ENCODE data around the gene OVCA2. TPM values are rescaled to one million over a fixed set of nuclear protein-coding genes. Genes with fewer than 3 reads are reported as not detected.

Gene OVCA2
- total and polyA plus RNA-seq, 12 donors: 37.2 to 155 (median 64.0) TPM

- H3K4me1 ChIP-seq (replicated peaks in 1 of 2): peaks cover 39 to 55% of the 10 kb centered on the region in 2 donors
- intact Hi-C loops (cut with DNase I): no loop called here
- DNase-seq: no peak
Measured at GRCh38 chr17:1995321-1995892, 46.4 kb upstream of the OVCA2 start.

DNA sequence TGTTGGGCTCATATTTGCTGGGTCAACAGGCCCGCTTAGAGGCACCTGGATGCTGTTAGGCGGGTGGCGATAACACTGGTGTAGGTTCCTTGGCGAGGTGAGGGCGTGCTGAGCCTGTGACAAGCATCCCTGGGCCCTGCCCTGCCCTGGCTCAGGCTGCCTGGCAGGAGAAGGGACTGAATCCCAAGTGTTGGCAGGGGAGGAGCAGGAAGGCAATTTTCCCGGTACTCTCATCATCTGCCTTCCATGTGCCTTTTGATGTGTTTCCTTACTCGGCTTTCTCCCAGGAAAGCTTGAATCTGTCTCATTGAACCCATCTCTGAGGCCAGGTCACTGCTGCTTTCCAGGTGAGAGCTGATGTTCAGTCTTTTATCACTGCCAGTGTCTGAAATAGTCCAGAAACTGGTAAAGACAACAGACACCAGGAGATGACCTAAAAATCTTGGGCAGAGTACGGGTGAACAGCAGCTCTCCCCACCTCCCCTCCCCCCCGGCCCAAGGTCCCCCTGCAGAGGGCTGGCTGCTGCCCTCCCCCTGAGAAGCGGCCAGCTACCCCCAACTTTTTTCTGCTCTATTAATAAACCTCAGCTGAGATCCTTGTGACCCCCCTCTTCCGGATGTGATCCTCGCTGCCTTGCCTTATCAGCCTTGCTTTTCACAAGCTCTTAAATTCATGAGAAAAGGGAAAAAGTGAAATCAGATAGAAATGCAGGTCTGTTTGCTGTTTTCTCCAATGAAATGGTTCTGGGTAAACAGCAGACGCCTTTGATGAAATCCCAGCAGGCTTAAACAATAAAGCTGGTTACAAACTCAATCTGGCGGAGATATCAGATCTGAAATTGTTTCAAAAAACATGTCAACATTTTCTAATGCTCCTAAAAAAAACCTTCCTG is 45.7 kb upstream of the OVCA2 start:
- H3K4me1 ChIP-seq (replicated peaks in 1 of 2): peaks cover 41 to 60% of the 10 kb centered on the region in 2 donors
- TF ChIP-seq CTCF (IDR thresholded peaks at IDR 0.05) (no peak), POLR2A (IDR thresholded peaks at IDR 0.05) (no peak)
- H3K9me3 ChIP-seq (replicated peaks in 1 of 3): no peaks in the 10 kb centered on the region
- H3K27me3 ChIP-seq: no peaks in the 10 kb centered on the region
- peak overlapping the region in 3 of 5 donors; percentile 47 to 94 (median 66) for H3K27ac ChIP-seq
- intact Hi-C loops (cut with DNase I): no loop called here
- no peaks in the 10 kb centered on the region for H3K36me3 ChIP-seq (replicated peaks in 1 of 2)
- 51 to 64% (median 55%) methylated on average over 9 to 14 of the region's 14 CpGs for WGBS, 4 donors
- no peak overlapping the region for H3K4me3 ChIP-seq
- peak in 1 of 7 donors; percentile 37 for DNase-seq

More at GRCh38 chr17:1995321-1995892, 46.4 kb upstream of the OVCA2 start:
- Histone ChIP-seq H3K27ac (peak overlapping the region in 2 of 5 donors; percentile 66 to 94), H3K27me3 (no peaks in the 10 kb centered on the region), H3K36me3 (replicated peaks in 1 of 2) (no peaks in the 10 kb centered on the region), H3K9me3 (replicated peaks in 1 of 3) (no peaks in the 10 kb centered on the region), H3K4me3 (no peak overlapping the region)
- 91 to 94% (median 94%) methylated on average over 15 to 16 of the region's 16 CpGs for WGBS, 4 donors
- no peak for TF ChIP-seq POLR2A (IDR thresholded peaks at IDR 0.05)
- no peak for TF ChIP-seq CTCF (IDR thresholded peaks at IDR 0.05)

GRCh38 chr17:1996800-1997288 is 45.0 kb upstream of the OVCA2 start:
- no peak for TF ChIP-seq POLR2A (IDR thresholded peaks at IDR 0.05)
- no peak for TF ChIP-seq CTCF (IDR thresholded peaks at IDR 0.05)
- Histone ChIP-seq H3K27ac (peak overlapping the region in 3 of 5 donors; percentile 47 to 94 (median 66)), H3K4me1 (replicated peaks in 1 of 2) (peaks cover 41 to 60% of the 10 kb centered on the region in 2 donors), H3K36me3 (replicated peaks in 1 of 2) (no peaks in the 10 kb centered on the region), H3K27me3 (no peaks in the 10 kb centered on the region), H3K4me3 (no peak overlapping the region), H3K9me3 (replicated peaks in 1 of 3) (no peaks in the 10 kb centered on the region)
- DNase-seq: no peak
- 78 to 84% (median 82%) methylated on average over 9 of the region's 9 CpGs for WGBS, 4 donors
- intact Hi-C loops (cut with DNase I): no loop called here

GRCh38 chr17:1997289-1997926 is 44.4 kb upstream of the OVCA2 start:
- Histone ChIP-seq H3K4me3 (peak overlapping the region in 1 of 4 donors; percentile 62), H3K27me3 (no peaks in the 10 kb centered on the region), H3K27ac (peak overlapping the region in 3 of 5 donors; percentile 66 to 94 (median 93)), H3K36me3 (replicated peaks in 1 of 2) (no peaks in the 10 kb centered on the region), H3K9me3 (replicated peaks in 1 of 3) (no peaks in the 10 kb centered on the region), H3K4me1 (replicated peaks in 1 of 2) (peaks cover 41 to 60% of the 10 kb centered on the region in 2 donors)
- intact Hi-C loops (cut with DNase I): no loop called here
- TF ChIP-seq CTCF (IDR thresholded peaks at IDR 0.05): no peak
- no peak for TF ChIP-seq POLR2A (IDR thresholded peaks at IDR 0.05)
- no peak for DNase-seq
- WGBS, 4 donors: 65 to 72% (median 70%) methylated on average over 10 to 22 of the region's 22 CpGs

Data from adrenal gland (tissue), 12 donors.